Bladder microvascular endothelial cell (primary cell): ENCODE data around the gene GAGE12E. TPM values are rescaled to one million over a fixed set of nuclear protein-coding genes. Genes with fewer than 3 reads are reported as not detected.

Source experiments
- total RNA-seq: library from RNA; depleted of rRNA; stranded (reverse); fragments of >200 nt; gene quantifications from 2 replicates; pipeline ENCODE4 v1.2.3, GENCODE V29; 2014

GAGE12E gene, protein sequence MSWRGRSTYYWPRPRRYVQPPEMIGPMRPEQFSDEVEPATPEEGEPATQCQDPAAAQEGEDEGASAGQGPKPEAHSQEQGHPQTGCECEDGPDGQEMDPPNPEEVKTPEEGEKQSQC
- total RNA-seq = not detected in 2 replicates

DNA sequence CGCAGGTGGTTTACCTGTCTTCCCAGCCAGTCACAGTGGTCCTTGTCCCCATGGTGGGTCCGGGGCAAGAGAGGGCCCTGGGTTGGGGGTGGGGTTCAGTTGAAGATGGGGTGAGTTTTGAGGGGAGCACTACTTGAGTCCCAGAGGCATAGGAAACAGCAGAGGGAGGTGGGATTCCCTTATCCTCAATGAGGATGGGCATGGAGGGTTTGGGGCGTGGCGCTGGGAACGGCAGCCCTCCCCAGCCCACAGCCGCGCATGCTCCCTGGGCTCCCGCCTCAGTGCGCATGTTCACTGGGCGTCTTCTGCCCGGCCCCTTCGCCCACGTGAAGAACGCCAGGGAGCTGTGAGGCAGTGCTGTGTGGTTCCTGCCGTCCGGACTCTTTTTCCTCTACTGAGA is at the start of gene GAGE12E:
TSS of gene GAGE12E (plus strand) at position 301 of the 400 bp plus-strand sequence. CDS start 1,155 bp downstream, outside the sequence.

DNA sequence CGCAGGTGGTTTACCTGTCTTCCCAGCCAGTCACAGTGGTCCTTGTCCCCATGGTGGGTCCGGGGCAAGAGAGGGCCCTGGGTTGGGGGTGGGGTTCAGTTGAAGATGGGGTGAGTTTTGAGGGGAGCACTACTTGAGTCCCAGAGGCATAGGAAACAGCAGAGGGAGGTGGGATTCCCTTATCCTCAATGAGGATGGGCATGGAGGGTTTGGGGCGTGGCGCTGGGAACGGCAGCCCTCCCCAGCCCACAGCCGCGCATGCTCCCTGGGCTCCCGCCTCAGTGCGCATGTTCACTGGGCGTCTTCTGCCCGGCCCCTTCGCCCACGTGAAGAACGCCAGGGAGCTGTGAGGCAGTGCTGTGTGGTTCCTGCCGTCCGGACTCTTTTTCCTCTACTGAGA is 19.2 kb upstream of the GAGE12E start, which contains the start of gene GAGE12C:
TSS of gene GAGE12C (plus strand) at position 301 of the 400 bp plus-strand sequence. CDS start 1,155 bp downstream, outside the sequence.

DNA sequence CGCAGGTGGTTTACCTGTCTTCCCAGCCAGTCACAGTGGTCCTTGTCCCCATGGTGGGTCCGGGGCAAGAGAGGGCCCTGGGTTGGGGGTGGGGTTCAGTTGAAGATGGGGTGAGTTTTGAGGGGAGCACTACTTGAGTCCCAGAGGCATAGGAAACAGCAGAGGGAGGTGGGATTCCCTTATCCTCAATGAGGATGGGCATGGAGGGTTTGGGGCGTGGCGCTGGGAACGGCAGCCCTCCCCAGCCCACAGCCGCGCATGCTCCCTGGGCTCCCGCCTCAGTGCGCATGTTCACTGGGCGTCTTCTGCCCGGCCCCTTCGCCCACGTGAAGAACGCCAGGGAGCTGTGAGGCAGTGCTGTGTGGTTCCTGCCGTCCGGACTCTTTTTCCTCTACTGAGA is 9.7 kb upstream of the GAGE12E start, which contains the start of gene GAGE12D:
TSS of gene GAGE12D (plus strand) at position 301 of the 400 bp plus-strand sequence. CDS start 1,155 bp downstream, outside the sequence.

DNA sequence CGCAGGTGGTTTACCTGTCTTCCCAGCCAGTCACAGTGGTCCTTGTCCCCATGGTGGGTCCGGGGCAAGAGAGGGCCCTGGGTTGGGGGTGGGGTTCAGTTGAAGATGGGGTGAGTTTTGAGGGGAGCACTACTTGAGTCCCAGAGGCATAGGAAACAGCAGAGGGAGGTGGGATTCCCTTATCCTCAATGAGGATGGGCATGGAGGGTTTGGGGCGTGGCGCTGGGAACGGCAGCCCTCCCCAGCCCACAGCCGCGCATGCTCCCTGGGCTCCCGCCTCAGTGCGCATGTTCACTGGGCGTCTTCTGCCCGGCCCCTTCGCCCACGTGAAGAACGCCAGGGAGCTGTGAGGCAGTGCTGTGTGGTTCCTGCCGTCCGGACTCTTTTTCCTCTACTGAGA is 9.5 kb downstream of the GAGE12E start, which contains the start of gene GAGE12F:
TSS of gene GAGE12F (plus strand) at position 301 of the 400 bp plus-strand sequence. CDS start 1,155 bp downstream, outside the sequence.

DNA sequence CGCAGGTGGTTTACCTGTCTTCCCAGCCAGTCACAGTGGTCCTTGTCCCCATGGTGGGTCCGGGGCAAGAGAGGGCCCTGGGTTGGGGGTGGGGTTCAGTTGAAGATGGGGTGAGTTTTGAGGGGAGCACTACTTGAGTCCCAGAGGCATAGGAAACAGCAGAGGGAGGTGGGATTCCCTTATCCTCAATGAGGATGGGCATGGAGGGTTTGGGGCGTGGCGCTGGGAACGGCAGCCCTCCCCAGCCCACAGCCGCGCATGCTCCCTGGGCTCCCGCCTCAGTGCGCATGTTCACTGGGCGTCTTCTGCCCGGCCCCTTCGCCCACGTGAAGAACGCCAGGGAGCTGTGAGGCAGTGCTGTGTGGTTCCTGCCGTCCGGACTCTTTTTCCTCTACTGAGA is 19.0 kb downstream of the GAGE12E start, which contains the start of gene GAGE12G:
TSS of gene GAGE12G (plus strand) at position 301 of the 400 bp plus-strand sequence. CDS start 1,155 bp downstream, outside the sequence.

DNA sequence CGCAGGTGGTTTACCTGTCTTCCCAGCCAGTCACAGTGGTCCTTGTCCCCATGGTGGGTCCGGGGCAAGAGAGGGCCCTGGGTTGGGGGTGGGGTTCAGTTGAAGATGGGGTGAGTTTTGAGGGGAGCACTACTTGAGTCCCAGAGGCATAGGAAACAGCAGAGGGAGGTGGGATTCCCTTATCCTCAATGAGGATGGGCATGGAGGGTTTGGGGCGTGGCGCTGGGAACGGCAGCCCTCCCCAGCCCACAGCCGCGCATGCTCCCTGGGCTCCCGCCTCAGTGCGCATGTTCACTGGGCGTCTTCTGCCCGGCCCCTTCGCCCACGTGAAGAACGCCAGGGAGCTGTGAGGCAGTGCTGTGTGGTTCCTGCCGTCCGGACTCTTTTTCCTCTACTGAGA is 28.6 kb downstream of the GAGE12E start, which contains the start of gene GAGE12H:
TSS of gene GAGE12H (plus strand) at position 301 of the 400 bp plus-strand sequence. CDS start 1,155 bp downstream, outside the sequence.

DNA sequence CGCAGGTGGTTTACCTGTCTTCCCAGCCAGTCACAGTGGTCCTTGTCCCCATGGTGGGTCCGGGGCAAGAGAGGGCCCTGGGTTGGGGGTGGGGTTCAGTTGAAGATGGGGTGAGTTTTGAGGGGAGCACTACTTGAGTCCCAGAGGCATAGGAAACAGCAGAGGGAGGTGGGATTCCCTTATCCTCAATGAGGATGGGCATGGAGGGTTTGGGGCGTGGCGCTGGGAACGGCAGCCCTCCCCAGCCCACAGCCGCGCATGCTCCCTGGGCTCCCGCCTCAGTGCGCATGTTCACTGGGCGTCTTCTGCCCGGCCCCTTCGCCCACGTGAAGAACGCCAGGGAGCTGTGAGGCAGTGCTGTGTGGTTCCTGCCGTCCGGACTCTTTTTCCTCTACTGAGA is 38.1 kb downstream of the GAGE12E start, which contains the start of gene GAGE2A:
TSS of gene GAGE2A (plus strand) at position 301 of the 400 bp plus-strand sequence. CDS start 1,155 bp downstream, outside the sequence.

DNA sequence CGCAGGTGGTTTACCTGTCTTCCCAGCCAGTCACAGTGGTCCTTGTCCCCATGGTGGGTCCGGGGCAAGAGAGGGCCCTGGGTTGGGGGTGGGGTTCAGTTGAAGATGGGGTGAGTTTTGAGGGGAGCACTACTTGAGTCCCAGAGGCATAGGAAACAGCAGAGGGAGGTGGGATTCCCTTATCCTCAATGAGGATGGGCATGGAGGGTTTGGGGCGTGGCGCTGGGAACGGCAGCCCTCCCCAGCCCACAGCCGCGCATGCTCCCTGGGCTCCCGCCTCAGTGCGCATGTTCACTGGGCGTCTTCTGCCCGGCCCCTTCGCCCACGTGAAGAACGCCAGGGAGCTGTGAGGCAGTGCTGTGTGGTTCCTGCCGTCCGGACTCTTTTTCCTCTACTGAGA is 47.6 kb downstream of the GAGE12E start, which contains the start of gene GAGE1:
TSS of gene GAGE1 (plus strand) at position 301 of the 400 bp plus-strand sequence. CDS start 1,155 bp downstream, outside the sequence.

Other genes with a start within 250 kb of the GAGE12E start
- not detected in 2 replicates for gene GAGE10, start 247.6 kb upstream of the GAGE12E start, total RNA-seq
- not detected in 2 replicates for gene GAGE12J, start 229.3 kb upstream of the GAGE12E start, total RNA-seq
- gene GAGE13, start 219.7 kb upstream of the GAGE12E start, total RNA-seq = not detected in 2 replicates
- gene GAGE12C, start 19.1 kb upstream of the GAGE12E start, total RNA-seq = not detected in 2 replicates
- gene GAGE12D, start 9.6 kb upstream of the GAGE12E start, total RNA-seq = not detected in 2 replicates
- not detected in 2 replicates for gene GAGE12F, start 9.6 kb downstream of the GAGE12E start, total RNA-seq
- gene GAGE12G, start 19.1 kb downstream of the GAGE12E start, total RNA-seq = not detected in 2 replicates
- not detected in 2 replicates for gene GAGE12H, start 28.7 kb downstream of the GAGE12E start, total RNA-seq
- not detected in 2 replicates for gene GAGE2A, start 38.2 kb downstream of the GAGE12E start, total RNA-seq
- gene GAGE1, start 47.7 kb downstream of the GAGE12E start, total RNA-seq = not detected in 2 replicates
- gene PAGE1, start 144.7 kb downstream of the GAGE12E start, total RNA-seq = not detected in 2 replicates